Natural killer cell (primary cell): ENCODE results near the gene PDCD7. TPM values are rescaled to one million over a fixed set of nuclear protein-coding genes. Genes with fewer than 3 reads are reported as not detected.

Source experiments
- ATAC-seq, 3 donors: fragments of 150-1000 bp in 2 of 3; fragments of 200-7000 bp in 1 of 3; cut with Tn5 transposase; 1 replicate in 1 of 3; 2 replicates in 2 of 3; pipeline ENCODE4 v1.10.0; 2021; ENCODE audit warnings: mild to moderate bottlenecking in 2 of 3, moderate library complexity in 2 of 3
- DNase-seq, 2 donors: peaks; one replicate each; pipeline versions ENCODE4 v3.0.0 to v3.0.0-alpha.2; 2013 to 2021; ENCODE audit warnings: mixed read lengths in 1 of 2
- H3K27ac ChIP-seq: one replicate; pipeline ENCODE4 v1.5.1; 2013; ENCODE audit warnings: mild to moderate bottlenecking, low read length
- H3K27me3 ChIP-seq: one replicate; pipeline ENCODE4 v1.6.1; 2013; ENCODE audit warnings: low read length; ENCODE audit not compliant: control insufficient read depth, insufficient read depth
- H3K36me3 ChIP-seq: one replicate; pipeline ENCODE4 v1.6.1; 2013; ENCODE audit warnings: low read length; ENCODE audit not compliant: control insufficient read depth, insufficient read depth
- H3K4me1 ChIP-seq: one replicate; pipeline ENCODE4 v1.6.1; 2013; ENCODE audit warnings: low read length; ENCODE audit not compliant: control insufficient read depth, insufficient read depth
- H3K4me3 ChIP-seq: one replicate; pipeline ENCODE4 v1.5.1; 2013; ENCODE audit warnings: low read length
- H3K9me3 ChIP-seq: one replicate; pipeline ENCODE4 v1.6.1; 2013; ENCODE audit warnings: low read length; ENCODE audit not compliant: control insufficient read depth, insufficient read depth
- H3K27ac Mint-ChIP-seq, 2 donors: one replicate each; pipeline ENCODE4 v1.8.0; 2022; ENCODE audit warnings: mild to moderate bottlenecking in 2 of 2, mixed read lengths in 2 of 2, moderate library complexity in 1 of 2
- H3K27me3 Mint-ChIP-seq, 2 donors: one replicate each; pipeline ENCODE4 v1.8.0; 2022; ENCODE audit warnings: low read depth in 2 of 2, mixed read lengths in 2 of 2
- H3K36me3 Mint-ChIP-seq: one replicate; pipeline ENCODE4 v1.8.0; 2022; ENCODE audit warnings: mixed read lengths
- H3K4me1 Mint-ChIP-seq, 2 donors: one replicate each; pipeline ENCODE4 v1.8.0; 2022; ENCODE audit warnings: mixed read lengths in 2 of 2
- H3K4me3 Mint-ChIP-seq: one replicate; pipeline ENCODE4 v1.8.0; 2022; ENCODE audit warnings: mild to moderate bottlenecking, moderate library complexity, mixed read lengths
- H3K9me3 Mint-ChIP-seq, 2 donors: one replicate each; pipeline ENCODE4 v1.8.0; 2022; ENCODE audit warnings: mixed read lengths in 2 of 2
- CTCF ChIP-seq: fragments of 200-600 bp; IDR thresholded peaks from one replicate; pipeline ENCODE4 v1.8.0; 2022; ENCODE audit warnings: antibody characterized with exemption
- WGBS: methylation state at CpG from one replicate; pipeline ENCODE4 v1.1.7; 2013; ENCODE audit warnings: missing lambda C conversion rate; ENCODE audit not compliant: insufficient coverage; 5-methylcytosine and 5-hydroxymethylcytosine counted together
- intact Hi-C: fragments of 100-400 bp; cut with micrococcal nuclease; formaldehyde crosslinking; loops from one replicate; pipeline ENCODE4 v1.14.2; 2022
- total RNA-seq, 4 donors: library from RNA; stranded (reverse); fragments of 120-200 nt in 1 of 4; gene quantifications; one replicate each; pipeline versions ENCODE4 v1.2.3 to v1.2.4, GENCODE V29; 2013 to 2022

PDCD7 gene
- total RNA-seq, 3 donors from 2014 or later (not counting 1 experiment from before 2014, with no cell fraction given) = 19.1 to 33.9 (median 26.7) TPM

GRCh38 chr15:65069779-65070546, 63.6 kb downstream of the PDCD7 start:
- Histone ChIP-seq H3K4me3 (no peak overlapping the region), H3K9me3 (no peaks in the 10 kb centered on the region), H3K27ac (no peak overlapping the region), H3K36me3 (no peaks in the 10 kb centered on the region), H3K4me1 (peaks cover 5% of the 10 kb centered on the region), H3K27me3 (peaks cover 12% of the 10 kb centered on the region)
- Mint-ChIP-seq H3K4me1 (peaks cover 0 to 12% of the 10 kb centered on the region in 2 donors), H3K27me3 (peaks cover 19 to 24% of the 10 kb centered on the region in 2 donors), H3K36me3 (no peaks in the 10 kb centered on the region), H3K27ac (no peak overlapping the region), H3K9me3 (no peaks in the 10 kb centered on the region), H3K4me3 (no peak overlapping the region)
- intact Hi-C loops = no loop called here
- TF ChIP-seq CTCF = no peak
- ATAC-seq (no peak), DNase-seq (no peak)
- WGBS = 74% methylated on average over 5 of the region's 5 CpGs

- Mint-ChIP-seq H3K27ac (no peak overlapping the region), H3K36me3 (no peaks in the 10 kb centered on the region), H3K4me3 (no peak overlapping the region), H3K27me3 (peaks cover 20 to 24% of the 10 kb centered on the region in 2 donors), H3K4me1 (peaks cover 0 to 12% of the 10 kb centered on the region in 2 donors), H3K9me3 (no peaks in the 10 kb centered on the region)
- WGBS = 80% methylated on average over 1 of the region's 1 CpG
- intact Hi-C loops = no loop called here
- Histone ChIP-seq H3K27me3 (peaks cover 12% of the 10 kb centered on the region), H3K4me1 (peaks cover 5% of the 10 kb centered on the region), H3K4me3 (no peak overlapping the region), H3K9me3 (no peaks in the 10 kb centered on the region), H3K36me3 (no peaks in the 10 kb centered on the region), H3K27ac (no peak overlapping the region)
- DNase-seq (no peak), ATAC-seq (no peak)
- TF ChIP-seq CTCF = no peak
These were observed 64.4 kb downstream of the PDCD7 start for GRCh38 chr15:65069179-65069578.

- H3K4me3 ChIP-seq = no peak overlapping the region
- H3K27me3 ChIP-seq = peaks cover 12% of the 10 kb centered on the region
- H3K27me3 Mint-ChIP-seq = peaks cover 25 to 27% of the 10 kb centered on the region in 2 donors
- no peak for TF ChIP-seq CTCF
- H3K27ac ChIP-seq = no peak overlapping the region
- WGBS = 94% methylated on average over 3 of the region's 3 CpGs
- no peaks in the 10 kb centered on the region for H3K9me3 ChIP-seq
- H3K4me1 Mint-ChIP-seq = peaks cover 0 to 12% of the 10 kb centered on the region in 2 donors
- peak overlapping the region; percentile 40 for H3K4me3 Mint-ChIP-seq
- DNase-seq = no peak
- intact Hi-C loops = no loop called here
- no peaks in the 10 kb centered on the region for H3K36me3 Mint-ChIP-seq
- H3K27ac Mint-ChIP-seq = no peak overlapping the region
- no peaks in the 10 kb centered on the region for H3K9me3 Mint-ChIP-seq
- ATAC-seq = no peak
- peaks cover 5% of the 10 kb centered on the region for H3K4me1 ChIP-seq
- no peaks in the 10 kb centered on the region for H3K36me3 ChIP-seq
These were observed 65.2 kb downstream of the PDCD7 start for GRCh38 chr15:65068403-65068788.
